Esophagus squamous epithelium (tissue), 5 donors: ENCODE measurements around the gene MAPK12. TPM values are rescaled to one million over a fixed set of nuclear protein-coding genes. Genes with fewer than 3 reads are reported as not detected.

Experiments used
- DNase-seq: peaks from one replicate; lab custom pipeline; 2025; lab: John Stamatoyannopoulos, UW
- H3K27ac ChIP-seq, 4 donors: fragments of 200-600 bp; sonication (generic); one replicate each; pipeline ENCODE4 v1.5.1; 2016 to 2019; ENCODE audit warnings: mild to moderate bottlenecking in 1 of 4
- H3K27me3 ChIP-seq, 4 donors: fragments of 200-600 bp; sonication (generic); 1 replicate in 3 of 4; 2 replicates in 1 of 4; pipeline versions ENCODE4 v1.5.1 to v1.6.0; 2017 to 2021; ENCODE audit warnings: antibody characterized with exemption in 1 of 4
- H3K36me3 ChIP-seq, 3 donors: fragments of 200-600 bp; sonication (generic); one replicate each; pipeline ENCODE4 v1.5.1; 2016 to 2019
- H3K4me1 ChIP-seq, 3 donors: fragments of 200-600 bp; sonication (generic); one replicate each; pipeline ENCODE4 v1.5.1; 2017 to 2019
- H3K4me3 ChIP-seq, 4 donors: fragments of 200-600 bp; sonication (generic); 1 replicate in 3 of 4; 2 replicates in 1 of 4; pipeline ENCODE4 v1.5.1; 2016 to 2019; ENCODE audit warnings: mild to moderate bottlenecking in 2 of 4, moderate library complexity in 1 of 4
- H3K9me3 ChIP-seq, 3 donors: fragments of 200-600 bp; sonication (generic); one replicate each; pipeline ENCODE4 v1.5.1; 2016 to 2019
- POLR2A ChIP-seq, 4 donors: fragments of 450-650 bp; IDR thresholded peaks; one replicate each; pipeline ENCODE4 v1.6.1; 2017; ENCODE audit warnings: antibody characterized with exemption in 4 of 4, mild to moderate bottlenecking in 4 of 4, moderate library complexity in 3 of 4
- WGBS, 2 donors: methylation state at CpG; one replicate each; pipeline ENCODE4 v1.1.5; 2018; 5-methylcytosine and 5-hydroxymethylcytosine counted together
- intact Hi-C: fragments of 100-400 bp; cut with DNase I; formaldehyde crosslinking; loops from one replicate; pipeline ENCODE4 v1.15.0; 2022
- total RNA-seq, 4 donors: library from RNA; depleted of rRNA; stranded (reverse); fragments of >200 nt; gene quantifications; one replicate each; pipeline ENCODE4 v1.1.0, GENCODE V29; 2016
- TF ChIP-seq, protein P1 (sequence below), 6 experiments: fragments of 450-650 bp in 4 of 6; fragments of 200-600 bp in 2 of 6; sonication (generic) in 2 of 6; IDR thresholded peaks; one replicate each; pipeline ENCODE4 v1.5.1; 2016 to 2019; ENCODE audit warnings: antibody characterized with exemption in 6 of 6, mild to moderate bottlenecking in 4 of 6, moderate library complexity in 4 of 6
- donor health status: DM: yes; HTN: yes; CAD: no.

The MAPK12 gene
- total RNA-seq, 4 donors from 2014 or later = 0.19 to 6.9 (median 2.3) TPM

DNA sequence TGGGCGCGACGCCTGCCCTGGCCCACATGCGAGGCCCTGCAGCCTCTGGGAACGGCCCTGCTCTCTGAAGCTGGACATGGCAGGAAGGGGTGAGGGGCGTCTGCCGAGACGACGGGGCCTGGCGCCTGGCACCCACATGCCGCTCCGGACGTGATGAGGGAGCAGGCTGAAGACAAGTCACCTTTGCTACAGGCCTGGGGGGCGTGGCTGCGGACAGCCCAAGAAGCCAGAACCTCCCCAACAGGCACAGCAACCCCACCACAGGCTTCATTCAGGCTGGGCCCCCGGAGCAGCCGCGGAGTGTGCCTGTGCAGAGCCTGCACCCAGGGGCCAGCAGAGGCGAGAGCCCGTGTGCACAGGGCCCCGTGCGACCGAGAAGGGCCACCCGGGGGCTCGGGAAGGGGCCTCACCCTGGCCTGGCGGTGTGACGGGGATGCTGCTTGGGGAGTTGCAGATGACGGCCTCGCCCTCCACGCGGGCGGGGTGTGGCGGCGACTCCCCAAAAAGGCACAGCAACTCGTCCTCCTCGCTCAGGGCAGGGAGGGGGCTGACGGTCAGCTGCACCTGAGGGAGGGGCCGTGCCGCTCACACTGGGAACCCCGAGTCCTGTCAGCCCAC, 25.3 kb upstream of the MAPK12 start:
- peaks cover 68 to 95% (median 71%) of the 10 kb centered on the region in 3 donors for H3K36me3 ChIP-seq
- WGBS, 2 donors = 94% methylated on average over 11 of the region's 40 CpGs; no CpG with 5 or more reads in 1 of the 2 donors
- H3K9me3 ChIP-seq = no peaks in the 10 kb centered on the region
- H3K27ac ChIP-seq = peak overlapping the region in 2 of 4 donors; percentile 19 to 68
- H3K4me3 ChIP-seq = no peak overlapping the region
- no peak for DNase-seq
- no peaks in the 10 kb centered on the region for H3K27me3 ChIP-seq
- intact Hi-C loops = no loop called here
- peaks cover 10 to 94% (median 15%) of the 10 kb centered on the region in 3 donors for H3K4me1 ChIP-seq
- TF ChIP-seq POLR2A (IDR thresholded peaks at IDR 0.05) = no peak
- TF ChIP-seq, protein P1, sequence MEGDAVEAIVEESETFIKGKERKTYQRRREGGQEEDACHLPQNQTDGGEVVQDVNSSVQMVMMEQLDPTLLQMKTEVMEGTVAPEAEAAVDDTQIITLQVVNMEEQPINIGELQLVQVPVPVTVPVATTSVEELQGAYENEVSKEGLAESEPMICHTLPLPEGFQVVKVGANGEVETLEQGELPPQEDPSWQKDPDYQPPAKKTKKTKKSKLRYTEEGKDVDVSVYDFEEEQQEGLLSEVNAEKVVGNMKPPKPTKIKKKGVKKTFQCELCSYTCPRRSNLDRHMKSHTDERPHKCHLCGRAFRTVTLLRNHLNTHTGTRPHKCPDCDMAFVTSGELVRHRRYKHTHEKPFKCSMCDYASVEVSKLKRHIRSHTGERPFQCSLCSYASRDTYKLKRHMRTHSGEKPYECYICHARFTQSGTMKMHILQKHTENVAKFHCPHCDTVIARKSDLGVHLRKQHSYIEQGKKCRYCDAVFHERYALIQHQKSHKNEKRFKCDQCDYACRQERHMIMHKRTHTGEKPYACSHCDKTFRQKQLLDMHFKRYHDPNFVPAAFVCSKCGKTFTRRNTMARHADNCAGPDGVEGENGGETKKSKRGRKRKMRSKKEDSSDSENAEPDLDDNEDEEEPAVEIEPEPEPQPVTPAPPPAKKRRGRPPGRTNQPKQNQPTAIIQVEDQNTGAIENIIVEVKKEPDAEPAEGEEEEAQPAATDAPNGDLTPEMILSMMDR (IDR thresholded peaks at IDR 0.05) = no peak

DNA sequence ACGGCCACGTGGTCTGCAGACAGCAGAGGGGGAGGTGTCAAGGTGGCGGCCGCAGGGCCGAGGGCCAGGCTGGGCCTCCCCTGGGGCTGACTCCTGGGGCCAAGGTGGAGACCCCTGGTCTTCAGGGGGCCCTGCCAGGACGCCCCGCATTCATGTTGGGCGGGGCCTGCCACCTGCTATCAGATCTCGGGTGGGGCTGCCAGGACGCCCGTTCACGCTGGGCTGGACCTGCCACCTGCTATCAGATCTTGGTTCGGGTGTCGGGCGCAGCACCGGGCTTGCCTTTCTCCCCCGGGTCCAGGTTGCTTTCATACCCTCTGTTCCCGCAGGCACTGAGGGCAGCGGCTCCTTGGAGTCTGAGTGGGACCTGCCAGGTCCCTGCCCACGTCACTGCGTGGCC, 24.8 kb upstream of the MAPK12 start:
- intact Hi-C loops = no loop called here
- TF ChIP-seq POLR2A (IDR thresholded peaks at IDR 0.05) = no peak
- TF ChIP-seq, protein P1 (IDR thresholded peaks at IDR 0.05) = no peak
- H3K4me1 ChIP-seq = peaks cover 14 to 94% (median 19%) of the 10 kb centered on the region in 3 donors
- H3K27ac ChIP-seq = peak overlapping the region in 2 of 4 donors; percentile 33 to 68
- no peak overlapping the region for H3K4me3 ChIP-seq
- H3K36me3 ChIP-seq = peaks cover 73 to 95% (median 76%) of the 10 kb centered on the region in 3 donors
- DNase-seq = no peak
- H3K9me3 ChIP-seq = no peaks in the 10 kb centered on the region
- H3K27me3 ChIP-seq = no peaks in the 10 kb centered on the region
- 73 to 76% methylated on average over 3 to 6 of the region's 21 CpGs for WGBS, 2 donors

DNA sequence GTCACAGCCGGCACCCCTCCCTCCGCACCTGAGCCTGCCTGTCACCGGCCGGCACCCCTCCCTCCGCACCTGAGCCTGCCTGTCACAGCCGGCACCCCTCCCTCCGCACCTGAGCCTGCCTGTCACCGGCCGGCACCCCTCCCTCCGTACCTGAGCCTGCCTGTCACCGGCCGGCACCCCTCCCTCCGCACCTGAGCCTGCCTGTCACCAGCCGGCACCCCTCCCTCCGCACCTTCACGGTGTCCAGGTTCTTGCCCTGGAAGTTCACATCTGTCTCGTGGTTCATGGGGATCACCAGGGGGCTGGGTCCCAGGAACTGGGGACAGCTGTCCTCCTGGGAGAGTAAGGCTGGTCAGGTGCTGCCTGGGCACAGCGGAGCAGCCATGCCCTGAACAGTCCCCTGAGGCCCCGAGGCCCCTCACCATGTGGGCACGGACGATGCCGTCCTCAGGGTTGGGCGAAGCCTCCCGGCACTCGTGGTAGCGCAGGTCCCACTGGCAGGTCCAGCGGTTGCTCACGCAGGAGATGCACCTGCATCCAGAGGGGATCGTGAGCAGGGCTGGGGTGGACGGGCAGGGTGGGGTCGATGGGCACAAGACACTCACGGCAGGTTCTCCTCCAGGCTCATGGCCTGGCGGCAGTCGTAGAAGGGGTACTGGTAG, 24.2 kb upstream of the MAPK12 start:
- no peaks in the 10 kb centered on the region for H3K27me3 ChIP-seq
- H3K9me3 ChIP-seq = no peaks in the 10 kb centered on the region
- H3K4me3 ChIP-seq = no peak overlapping the region
- intact Hi-C loops = no loop called here
- peak overlapping the region in 2 of 4 donors; percentile 33 to 68 for H3K27ac ChIP-seq
- no peak for TF ChIP-seq POLR2A (IDR thresholded peaks at IDR 0.05)
- DNase-seq = no peak
- peaks cover 14 to 94% (median 24%) of the 10 kb centered on the region in 3 donors for H3K4me1 ChIP-seq
- H3K36me3 ChIP-seq = peaks cover 77 to 95% (median 82%) of the 10 kb centered on the region in 3 donors
- 84 to 90% methylated on average over 4 to 6 of the region's 34 CpGs for WGBS, 2 donors

DNA sequence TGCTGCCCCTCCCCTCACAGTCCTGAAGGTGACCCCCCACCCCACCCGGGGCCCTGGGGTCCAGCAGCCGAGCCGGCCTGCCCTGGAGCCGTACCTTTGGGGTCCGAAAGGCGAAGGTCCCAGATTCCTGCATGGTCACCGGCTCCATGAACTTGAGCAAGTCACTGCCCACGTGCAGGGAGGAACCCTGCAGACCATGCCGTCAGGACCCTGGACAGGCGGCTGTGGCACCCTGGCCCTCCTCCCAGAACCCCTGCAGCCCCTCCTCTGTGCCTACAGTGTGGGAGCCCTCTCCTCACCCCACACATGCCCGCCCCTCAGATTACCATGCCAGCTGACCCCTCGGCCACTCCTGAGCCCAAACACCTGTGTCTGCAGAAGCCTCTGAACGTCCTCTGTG, 23.0 kb upstream of the MAPK12 start:
- no peak for TF ChIP-seq POLR2A (IDR thresholded peaks at IDR 0.05)
- TF ChIP-seq, protein P1 (IDR thresholded peaks at IDR 0.05) = no peak
- intact Hi-C loops = loop anchor here (5.0 kb wide), 1 partner anchor 48 kb away; no protein-coding TSS in a partner anchor
- Histone ChIP-seq H3K27me3 (no peaks in the 10 kb centered on the region), H3K27ac (peak overlapping the region in 2 of 4 donors; percentile 16 to 87), H3K4me3 (no peak overlapping the region), H3K4me1 (peaks cover 14 to 95% (median 24%) of the 10 kb centered on the region in 3 donors), H3K9me3 (no peaks in the 10 kb centered on the region), H3K36me3 (peaks cover 81 to 95% (median 86%) of the 10 kb centered on the region in 3 donors)
- no peak for DNase-seq
- 40 to 83% methylated on average over 1 to 3 of the region's 13 CpGs for WGBS, 2 donors

DNA sequence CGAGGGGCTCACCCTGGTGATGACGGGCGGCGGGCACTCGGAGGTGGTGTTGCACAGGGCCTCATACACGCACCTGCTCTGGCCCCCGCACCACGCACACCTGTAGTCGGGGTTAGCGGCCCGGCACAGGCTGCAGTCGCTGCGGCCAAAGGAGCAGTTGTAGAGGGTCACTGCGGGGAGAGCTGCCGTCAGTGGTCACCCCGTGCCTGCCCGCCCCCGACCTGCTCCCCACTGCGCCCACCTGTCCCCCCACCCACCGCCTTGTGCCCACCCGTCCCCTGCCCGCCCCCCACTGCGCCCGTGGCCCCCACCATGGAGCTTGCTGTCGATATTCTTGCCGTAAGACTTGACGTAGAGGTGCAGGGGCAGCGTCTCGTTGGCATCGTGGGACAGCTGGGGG, 22.3 kb upstream of the MAPK12 start:
- intact Hi-C loops = loop anchor here (5.0 kb wide), 1 partner anchor 48 kb away; no protein-coding TSS in a partner anchor
- Histone ChIP-seq H3K36me3 (peaks cover 81 to 95% (median 82%) of the 10 kb centered on the region in 3 donors), H3K4me1 (peaks cover 14 to 95% (median 24%) of the 10 kb centered on the region in 3 donors), H3K27me3 (no peaks in the 10 kb centered on the region), H3K27ac (peak overlapping the region; percentile 16 to 89 (median 81)), H3K4me3 (no peak overlapping the region), H3K9me3 (no peaks in the 10 kb centered on the region)
- WGBS, 2 donors = 65% methylated on average over 4 of the region's 30 CpGs; no CpG with 5 or more reads in 1 of the 2 donors
- TF ChIP-seq, protein P1 (IDR thresholded peaks at IDR 0.05) = no peak
- TF ChIP-seq POLR2A (IDR thresholded peaks at IDR 0.05) = no peak
- no peak for DNase-seq
